ENCODE measurements around the gene CD28. TPM values are rescaled to one million over a fixed set of nuclear protein-coding genes. Genes with fewer than 3 reads are reported as not detected.

The CD28 gene
- polyA plus RNA-seq, 1 donor from 2014 or later, result not detected

DNA sequence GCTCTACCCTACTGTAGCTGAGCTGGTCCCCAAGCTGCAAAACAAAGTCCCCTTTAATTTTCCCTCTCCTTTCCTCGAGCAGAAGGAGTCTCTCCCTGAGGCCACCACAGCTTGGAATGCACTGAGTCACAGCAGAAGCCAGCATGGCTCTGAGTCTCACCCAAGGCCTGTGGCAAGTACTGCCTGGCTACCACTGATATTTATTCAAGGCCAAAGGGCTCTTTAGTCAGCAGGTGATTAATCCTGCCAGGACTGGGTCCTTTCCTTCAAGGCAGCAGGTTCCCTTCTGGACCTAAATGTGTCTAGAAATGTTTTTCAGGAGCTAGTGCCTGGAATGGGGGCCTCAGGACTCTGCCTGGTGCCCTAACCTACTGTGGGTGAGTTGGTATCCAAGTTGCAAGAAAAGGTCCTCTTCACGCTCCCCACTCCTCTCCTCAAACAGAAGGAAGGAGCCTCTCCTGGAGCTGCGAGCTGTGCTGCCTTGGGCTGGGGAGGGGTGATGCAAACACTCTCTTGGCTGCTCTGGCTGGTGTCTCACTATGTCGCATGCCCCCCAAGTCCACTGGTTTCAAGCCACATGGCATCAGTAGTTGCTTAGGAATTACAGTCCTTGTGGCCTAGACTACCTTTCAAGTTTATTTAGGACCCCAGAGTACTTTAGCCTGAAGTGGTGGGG is 53.4 kb downstream of the CD28 start:
- Histone ChIP-seq H3K27ac (ENCODE audit: low read length) (no peak overlapping the region), H3K4me2 (ENCODE audit: low read length) (no peak overlapping the region), H3F3A (ENCODE audit: insufficient read depth, low read length, poor library complexity, severe bottlenecking) (no peaks in the 10 kb centered on the region), H2AFZ (ENCODE audit: low read depth, low read length) (no peak overlapping the region), H3K9me2 (ENCODE audit: insufficient read depth, low read length) (no peaks in the 10 kb centered on the region), H3K4me3 (ENCODE audit: low read length) (no peak overlapping the region), H3K79me2 (replicated peaks; ENCODE audit: insufficient read depth, low read length) (no peaks in the 10 kb centered on the region), H3K9ac (ENCODE audit: low read length) (no peak overlapping the region), H3K36me3 (ENCODE audit: insufficient read depth, low read length) (no peaks in the 10 kb centered on the region), H4K20me1 (ENCODE audit: insufficient read depth) (no peaks in the 10 kb centered on the region), H3K9me3 (ENCODE audit: low read length) (peaks cover 4% of the 10 kb centered on the region), H3K27me3 (ENCODE audit: insufficient read depth, low read depth, low read length) (no peaks in the 10 kb centered on the region)
- no peak for TF ChIP-seq MXI1 (conservative IDR thresholded peaks at IDR 0.05; ENCODE audit: poor library complexity, severe bottlenecking)
- no peak for TF ChIP-seq EZH2 (IDR thresholded peaks at IDR 0.05; ENCODE audit: borderline replicate concordance, insufficient read depth, low read length, poor library complexity, severe bottlenecking)
- TF ChIP-seq EP300 (conservative IDR thresholded peaks at IDR 0.05; ENCODE audit: poor library complexity, severe bottlenecking), result no peak
- no peak for TF ChIP-seq POLR2AphosphoS5 (IDR thresholded peaks at IDR 0.05)
- TF ChIP-seq, protein P1, sequence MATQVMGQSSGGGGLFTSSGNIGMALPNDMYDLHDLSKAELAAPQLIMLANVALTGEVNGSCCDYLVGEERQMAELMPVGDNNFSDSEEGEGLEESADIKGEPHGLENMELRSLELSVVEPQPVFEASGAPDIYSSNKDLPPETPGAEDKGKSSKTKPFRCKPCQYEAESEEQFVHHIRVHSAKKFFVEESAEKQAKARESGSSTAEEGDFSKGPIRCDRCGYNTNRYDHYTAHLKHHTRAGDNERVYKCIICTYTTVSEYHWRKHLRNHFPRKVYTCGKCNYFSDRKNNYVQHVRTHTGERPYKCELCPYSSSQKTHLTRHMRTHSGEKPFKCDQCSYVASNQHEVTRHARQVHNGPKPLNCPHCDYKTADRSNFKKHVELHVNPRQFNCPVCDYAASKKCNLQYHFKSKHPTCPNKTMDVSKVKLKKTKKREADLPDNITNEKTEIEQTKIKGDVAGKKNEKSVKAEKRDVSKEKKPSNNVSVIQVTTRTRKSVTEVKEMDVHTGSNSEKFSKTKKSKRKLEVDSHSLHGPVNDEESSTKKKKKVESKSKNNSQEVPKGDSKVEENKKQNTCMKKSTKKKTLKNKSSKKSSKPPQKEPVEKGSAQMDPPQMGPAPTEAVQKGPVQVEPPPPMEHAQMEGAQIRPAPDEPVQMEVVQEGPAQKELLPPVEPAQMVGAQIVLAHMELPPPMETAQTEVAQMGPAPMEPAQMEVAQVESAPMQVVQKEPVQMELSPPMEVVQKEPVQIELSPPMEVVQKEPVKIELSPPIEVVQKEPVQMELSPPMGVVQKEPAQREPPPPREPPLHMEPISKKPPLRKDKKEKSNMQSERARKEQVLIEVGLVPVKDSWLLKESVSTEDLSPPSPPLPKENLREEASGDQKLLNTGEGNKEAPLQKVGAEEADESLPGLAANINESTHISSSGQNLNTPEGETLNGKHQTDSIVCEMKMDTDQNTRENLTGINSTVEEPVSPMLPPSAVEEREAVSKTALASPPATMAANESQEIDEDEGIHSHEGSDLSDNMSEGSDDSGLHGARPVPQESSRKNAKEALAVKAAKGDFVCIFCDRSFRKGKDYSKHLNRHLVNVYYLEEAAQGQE (IDR thresholded peaks at IDR 0.05; ENCODE audit: borderline replicate concordance), result no peak
- TF ChIP-seq RAD21 (conservative IDR thresholded peaks at IDR 0.05), result no peak
- no peak for TF ChIP-seq TAF1 (IDR thresholded peaks at IDR 0.05; ENCODE audit: low read depth)
- TF ChIP-seq, protein P2, sequence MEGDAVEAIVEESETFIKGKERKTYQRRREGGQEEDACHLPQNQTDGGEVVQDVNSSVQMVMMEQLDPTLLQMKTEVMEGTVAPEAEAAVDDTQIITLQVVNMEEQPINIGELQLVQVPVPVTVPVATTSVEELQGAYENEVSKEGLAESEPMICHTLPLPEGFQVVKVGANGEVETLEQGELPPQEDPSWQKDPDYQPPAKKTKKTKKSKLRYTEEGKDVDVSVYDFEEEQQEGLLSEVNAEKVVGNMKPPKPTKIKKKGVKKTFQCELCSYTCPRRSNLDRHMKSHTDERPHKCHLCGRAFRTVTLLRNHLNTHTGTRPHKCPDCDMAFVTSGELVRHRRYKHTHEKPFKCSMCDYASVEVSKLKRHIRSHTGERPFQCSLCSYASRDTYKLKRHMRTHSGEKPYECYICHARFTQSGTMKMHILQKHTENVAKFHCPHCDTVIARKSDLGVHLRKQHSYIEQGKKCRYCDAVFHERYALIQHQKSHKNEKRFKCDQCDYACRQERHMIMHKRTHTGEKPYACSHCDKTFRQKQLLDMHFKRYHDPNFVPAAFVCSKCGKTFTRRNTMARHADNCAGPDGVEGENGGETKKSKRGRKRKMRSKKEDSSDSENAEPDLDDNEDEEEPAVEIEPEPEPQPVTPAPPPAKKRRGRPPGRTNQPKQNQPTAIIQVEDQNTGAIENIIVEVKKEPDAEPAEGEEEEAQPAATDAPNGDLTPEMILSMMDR (IDR thresholded peaks at IDR 0.05; ENCODE audit: poor library complexity, severe bottlenecking), result no peak
- no peak for TF ChIP-seq SMC3 (conservative IDR thresholded peaks at IDR 0.05; ENCODE audit: poor library complexity)

DNA sequence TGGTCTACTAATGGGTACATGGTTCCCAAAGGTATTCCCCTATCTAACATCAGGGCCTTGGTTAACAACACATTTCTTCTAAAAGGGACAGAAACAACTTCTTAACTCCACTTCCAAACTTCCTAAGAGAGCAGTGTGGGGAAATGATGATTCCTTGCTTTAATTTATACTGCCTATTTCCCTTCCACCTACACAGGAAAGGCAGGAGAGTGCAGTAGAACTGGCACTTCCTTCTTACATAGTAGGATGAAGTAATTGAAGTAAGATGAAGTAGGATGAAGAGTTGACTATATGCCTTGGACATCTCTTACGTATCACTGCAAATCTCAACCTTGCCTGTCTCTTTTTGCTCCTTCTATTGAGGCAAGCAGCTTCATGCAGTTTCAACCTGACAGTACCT is 54.7 kb downstream of the CD28 start:
- Histone ChIP-seq H3K79me2 (replicated peaks; ENCODE audit: insufficient read depth, low read length) (no peaks in the 10 kb centered on the region), H2AFZ (ENCODE audit: low read depth, low read length) (no peak overlapping the region), H4K20me1 (ENCODE audit: insufficient read depth) (no peaks in the 10 kb centered on the region), H3F3A (ENCODE audit: insufficient read depth, low read length, poor library complexity, severe bottlenecking) (no peaks in the 10 kb centered on the region), H3K4me2 (ENCODE audit: low read length) (no peak overlapping the region), H3K27ac (ENCODE audit: low read length) (no peak overlapping the region), H3K4me3 (ENCODE audit: low read length) (no peak overlapping the region), H3K36me3 (ENCODE audit: insufficient read depth, low read length) (no peaks in the 10 kb centered on the region), H3K9me3 (ENCODE audit: low read length) (peaks cover under 1% of the 10 kb centered on the region), H3K9ac (ENCODE audit: low read length) (no peak overlapping the region), H3K9me2 (ENCODE audit: insufficient read depth, low read length) (no peaks in the 10 kb centered on the region), H3K27me3 (ENCODE audit: insufficient read depth, low read depth, low read length) (no peaks in the 10 kb centered on the region)
- TF ChIP-seq MXI1 (conservative IDR thresholded peaks at IDR 0.05; ENCODE audit: poor library complexity, severe bottlenecking) (no peak), RAD21 (conservative IDR thresholded peaks at IDR 0.05) (no peak), POLR2AphosphoS5 (IDR thresholded peaks at IDR 0.05) (no peak), EP300 (conservative IDR thresholded peaks at IDR 0.05; ENCODE audit: poor library complexity, severe bottlenecking) (no peak), EZH2 (IDR thresholded peaks at IDR 0.05; ENCODE audit: borderline replicate concordance, insufficient read depth, low read length, poor library complexity, severe bottlenecking) (no peak), TAF1 (IDR thresholded peaks at IDR 0.05; ENCODE audit: low read depth) (no peak), SMC3 (conservative IDR thresholded peaks at IDR 0.05; ENCODE audit: poor library complexity) (no peak)
- TF ChIP-seq, protein P1 (IDR thresholded peaks at IDR 0.05; ENCODE audit: borderline replicate concordance), result no peak
- TF ChIP-seq, protein P2 (IDR thresholded peaks at IDR 0.05; ENCODE audit: poor library complexity, severe bottlenecking), result no peak

Data from neural cell (in vitro differentiated cells).